DMS114 treated with DMSO at 0.1 percent for 48 hours (cell line): ENCODE data around the gene ZC3H12D.
"Not testable (repeated sequence)": the region's sequence is repeated elsewhere in the genome, so short reads cannot be mapped to it uniquely, and the experiment has no call there.

Experiments used
- DNase-seq: peaks from one replicate; lab custom pipeline; 2025; ENCODE audit not compliant: unreplicated experiment; lab: John Stamatoyannopoulos, UW

ZC3H12D gene

GRCh38 chr6:149444360-149445094 is 40.3 kb downstream of the ZC3H12D start:
- not testable (repeated sequence) for DNase-seq

DNA sequence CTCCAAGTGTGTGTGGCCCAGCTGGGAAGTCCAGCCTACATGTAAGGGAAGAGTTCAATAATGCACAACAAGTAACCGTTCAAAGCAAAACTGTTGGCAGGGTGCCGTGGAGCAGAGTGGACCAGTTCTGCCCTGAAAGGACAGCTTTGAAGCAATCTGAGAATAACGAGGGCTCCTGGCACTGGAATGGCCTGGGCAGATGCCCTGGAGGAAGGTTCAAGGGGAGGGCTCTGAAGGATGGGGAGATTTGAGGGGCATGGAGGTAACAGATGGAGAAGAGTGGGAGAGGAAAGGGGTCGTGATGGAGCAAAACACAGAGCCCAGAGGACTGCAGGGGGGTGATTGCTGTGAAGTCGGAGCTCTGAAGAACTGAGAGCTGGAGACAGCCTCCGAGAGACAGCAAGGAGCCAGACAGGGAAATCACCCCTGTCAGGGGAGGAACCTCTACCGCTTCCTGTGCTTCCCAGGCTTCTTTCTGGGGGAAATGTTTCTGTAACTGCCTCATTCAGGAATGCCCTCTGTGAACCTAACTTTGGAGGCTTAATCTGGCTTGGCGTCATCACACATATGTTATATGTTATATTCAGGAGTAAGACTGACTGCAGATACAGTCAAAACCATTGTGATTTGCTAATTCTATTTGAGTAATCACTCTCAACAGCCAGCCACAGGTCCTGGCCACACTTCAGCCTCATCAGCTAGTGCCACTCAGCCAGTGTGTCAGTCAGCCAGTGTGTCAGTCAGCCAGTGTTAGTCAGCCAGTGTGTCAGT is 41.2 kb downstream of the ZC3H12D start:
- no peak for DNase-seq

GRCh38 chr6:149441740-149442139 is 43.1 kb downstream of the ZC3H12D start:
- no peak for DNase-seq

GRCh38 chr6:149440735-149441671 is 43.8 kb downstream of the ZC3H12D start:
- no peak for DNase-seq

DNA sequence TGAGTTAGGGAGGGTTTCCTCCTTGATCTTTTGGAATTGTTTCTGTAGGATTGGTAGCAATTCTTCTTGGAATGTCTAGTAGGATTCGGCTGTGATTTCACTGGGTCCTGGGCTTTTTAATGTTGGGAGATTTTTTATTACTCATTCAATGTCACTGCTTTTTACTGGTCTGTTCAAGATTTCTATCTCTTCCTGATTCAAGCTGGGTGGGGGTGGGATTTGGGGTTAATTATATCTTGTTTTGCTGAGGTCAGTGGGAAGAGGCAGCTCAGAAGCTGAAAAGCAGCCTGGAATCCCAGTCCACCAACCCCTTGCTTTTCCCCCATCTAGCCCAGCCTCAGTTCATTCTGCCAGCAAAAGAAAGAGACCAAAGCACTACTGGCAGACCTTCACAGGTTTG is 45.2 kb downstream of the ZC3H12D start:
- no peak for DNase-seq

GRCh38 chr6:149438855-149439254 is 46.0 kb downstream of the ZC3H12D start:
- DNase-seq, result no peak

DNA sequence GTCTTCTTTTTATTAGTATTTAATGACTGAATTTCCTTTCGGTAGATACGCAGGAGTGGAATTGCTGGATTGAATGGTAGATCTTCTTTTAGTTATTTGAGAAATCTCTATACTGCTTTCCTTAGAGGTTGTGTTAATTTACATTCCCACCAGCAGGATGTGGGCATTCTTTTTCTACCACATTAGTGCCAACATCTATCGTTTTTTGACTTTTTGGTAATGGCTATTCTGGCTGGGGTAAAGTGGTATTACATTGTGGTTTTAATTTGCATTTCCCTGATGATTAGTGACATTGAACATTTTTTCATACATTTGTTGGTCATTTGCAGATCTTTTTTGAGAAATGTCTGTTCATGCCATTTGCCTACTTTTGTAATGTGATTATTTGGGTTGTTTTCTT is 47.6 kb downstream of the ZC3H12D start:
- no peak for DNase-seq

GRCh38 chr6:149436647-149437046 is 48.2 kb downstream of the ZC3H12D start:
- DNase-seq, result no peak

GRCh38 chr6:149435919-149436586 is 48.8 kb downstream of the ZC3H12D start:
- no peak for DNase-seq

GRCh38 chr6:149433881-149434280 is 50.9 kb downstream of the ZC3H12D start:
- DNase-seq, result no peak

DNA sequence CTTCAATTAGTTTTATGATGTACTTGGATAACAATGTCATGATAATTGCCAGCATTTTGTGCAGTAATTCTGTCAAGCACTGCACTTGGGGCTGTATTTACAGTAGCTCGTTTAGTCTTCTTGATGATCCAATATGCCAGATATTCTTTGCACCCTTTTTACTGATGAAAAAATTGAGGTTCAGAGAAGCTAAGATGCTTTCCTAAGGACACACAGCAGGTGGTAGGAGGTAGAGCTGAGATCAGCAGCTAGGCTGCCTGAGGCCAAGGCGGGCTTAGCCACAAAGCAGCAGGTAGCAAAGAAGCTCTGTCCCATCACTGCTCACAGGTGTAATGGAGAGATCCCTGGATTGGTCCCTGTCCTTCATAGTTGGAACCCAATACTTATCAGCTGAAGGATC is 51.4 kb downstream of the ZC3H12D start:
- DNase-seq, result no peak

GRCh38 chr6:149431905-149432775 is 52.7 kb downstream of the ZC3H12D start:
- peak; percentile 41 for DNase-seq

DNA sequence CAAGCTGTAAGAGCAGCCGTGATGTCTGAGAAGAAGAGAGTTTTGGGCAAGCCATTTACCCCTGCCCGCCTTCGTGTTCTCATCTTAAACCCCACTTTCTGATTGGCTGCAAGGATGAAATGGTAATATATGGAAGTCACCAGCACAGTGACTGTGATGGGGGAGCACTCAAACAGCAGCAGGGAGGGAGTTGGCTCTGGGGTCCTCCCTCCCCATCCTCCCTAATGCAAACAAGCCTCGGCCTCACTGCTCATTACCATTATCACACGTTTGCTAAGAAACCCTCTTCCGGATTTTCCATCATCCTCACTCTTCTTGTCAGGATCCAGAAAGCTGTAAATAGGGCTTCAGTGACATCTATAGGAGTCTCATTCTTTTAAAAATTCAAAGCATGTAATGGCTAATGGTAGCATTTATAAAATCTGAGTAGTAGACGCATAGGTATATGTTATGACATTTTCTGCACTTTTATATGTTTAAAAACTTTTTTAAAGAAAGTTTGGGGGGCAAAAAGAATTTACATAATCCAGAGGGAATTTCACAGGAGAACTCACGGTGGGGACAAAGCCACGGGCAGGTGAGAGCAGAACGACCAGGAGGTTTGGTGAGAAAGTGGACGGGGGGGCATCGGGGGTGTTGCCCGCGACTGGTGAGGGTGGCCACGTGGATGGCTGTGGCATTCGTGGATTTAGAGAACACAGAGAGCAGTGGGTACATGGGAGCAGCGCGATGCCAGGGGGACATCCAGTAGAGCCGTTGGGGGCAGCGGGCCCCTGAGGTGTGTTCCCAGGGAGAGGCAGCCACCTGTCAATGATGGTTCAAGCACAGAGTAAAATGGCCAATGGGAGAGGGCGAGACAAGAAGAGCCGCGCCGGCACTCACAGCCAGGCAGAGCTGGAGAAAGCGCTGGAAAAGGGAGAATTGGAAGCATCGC is 55.1 kb downstream of the ZC3H12D start:
- no peak for DNase-seq

GRCh38 chr6:149428606-149429005 is 56.2 kb downstream of the ZC3H12D start:
- no peak for DNase-seq

DNA sequence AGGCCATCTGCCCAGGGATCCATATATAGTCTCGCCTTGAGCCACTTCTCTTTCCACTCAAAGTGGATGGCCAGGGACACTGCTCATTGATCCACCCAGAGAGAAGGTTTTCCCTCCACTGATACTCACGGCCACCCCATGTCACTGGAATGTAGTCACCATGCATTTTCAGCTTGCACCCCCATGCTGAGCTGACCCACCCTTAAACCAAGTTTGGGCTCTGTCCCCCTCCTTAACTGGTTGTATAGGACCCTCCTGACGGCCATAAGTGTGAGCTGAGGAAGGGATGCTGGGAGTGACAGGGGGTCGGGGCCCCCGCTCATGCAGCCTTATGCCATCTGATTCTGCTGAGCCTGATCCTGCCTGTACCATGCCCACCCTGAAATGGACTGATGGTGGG is 59.1 kb downstream of the ZC3H12D start:
- DNase-seq, result no peak

- DNase-seq, result no peak
Observed at GRCh38 chr6:149425224-149425623, 59.6 kb downstream of the ZC3H12D start.

DNA sequence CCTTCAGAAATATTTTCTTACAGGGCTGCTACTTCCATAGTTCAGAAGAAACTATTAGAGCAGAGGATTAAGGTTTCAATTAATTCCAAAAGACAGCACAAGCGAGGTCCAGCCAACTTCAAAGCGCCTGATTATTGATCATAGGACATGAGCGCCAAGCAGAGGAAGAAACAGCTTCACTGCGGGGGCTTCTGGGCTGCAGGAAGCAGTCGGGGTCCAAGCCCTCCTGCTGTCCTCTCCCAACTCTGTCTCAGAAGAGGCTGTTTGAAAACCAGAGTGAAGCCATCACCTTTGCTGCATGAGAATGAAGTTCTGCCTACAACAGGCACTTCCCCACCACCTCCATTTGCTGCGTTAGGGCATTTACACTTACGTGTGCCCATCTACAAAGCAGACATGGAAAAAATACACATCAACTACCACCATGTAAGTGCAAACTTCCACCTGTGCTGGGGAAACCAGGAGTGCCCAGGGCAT is 60.8 kb downstream of the ZC3H12D start:
- DNase-seq, result no peak

DNA sequence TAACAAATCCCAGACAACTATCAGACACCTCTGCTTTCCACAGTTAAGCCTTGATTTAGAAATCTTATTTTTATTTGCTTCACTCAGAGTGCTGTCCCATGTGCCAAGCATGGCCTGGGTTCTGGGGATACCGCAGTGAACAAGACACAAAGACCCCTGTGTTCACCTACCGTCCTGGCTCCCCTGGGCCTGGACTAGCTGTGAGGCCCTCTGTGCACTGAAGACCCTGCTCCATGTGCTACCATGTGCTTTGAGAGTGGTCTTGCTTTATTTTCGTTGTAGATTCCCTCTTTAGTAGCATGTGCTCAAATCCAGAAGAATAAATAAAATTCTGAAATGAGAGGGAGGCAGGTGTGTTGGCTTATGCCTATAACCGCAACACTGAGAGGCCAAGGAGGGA is 62.2 kb downstream of the ZC3H12D start:
- no peak for DNase-seq

GRCh38 chr6:149421132-149421531 is 63.7 kb downstream of the ZC3H12D start:
- no peak for DNase-seq
